Ovary (tissue), 3 donors: ENCODE measurements around the gene AGPS.

ENCODE experiments used
- CTCF ChIP-seq, 3 donors: fragments of 450-650 bp in 2 of 3; fragments of 200-600 bp in 1 of 3; IDR thresholded peaks; one replicate each; pipeline versions ENCODE4 v1.5.1 to v1.8.0; 2016 to 2022; ENCODE audit warnings: antibody characterized with exemption in 3 of 3, mild to moderate bottlenecking in 1 of 3
- EP300 ChIP-seq: sonication (generic); formaldehyde crosslinking; IDR thresholded peaks from one replicate; pipeline ENCODE4 v1.6.1; 2017; ENCODE audit warnings: antibody characterized with exemption
- donor health status: DM: no; HTN: no; CAD: no.

- no peak for TF ChIP-seq EP300
- TF ChIP-seq CTCF (IDR thresholded peaks at IDR 0.05) = no peak
Measured at GRCh38 chr2:177589186-177589585, 196.6 kb downstream of the AGPS start.
